A549 (cell line): ENCODE data around the gene DHRS12. TPM values are rescaled to one million over a fixed set of nuclear protein-coding genes. Genes with fewer than 3 reads are reported as not detected.

Experiments used
- ATAC-seq, 2 experiments: fragments of 200-7000 bp in 1 of 2; fragments of >200 bp in 1 of 2; cut with Nextera tagmentation in 1 of 2; cut with Tn5 transposase in 1 of 2; 3 replicates each; pipeline versions ENCODE4 v1.8.0 to v1.9.1; 2018 to 2020; ENCODE audit warnings: mild to moderate bottlenecking in 1 of 2, moderate library complexity in 1 of 2
- CTCF ChIA-PET: fragments of 300-600 bp; sonication (Branson Sonifier 250); formaldehyde crosslinking; extraction: SDS; loops from one replicate; lab custom pipeline; 2021; ENCODE audit warnings: antibody characterized with exemption, inconsistent platforms; lab: Yijun Ruan, JAX
- POLR2A ChIA-PET: fragments of 350-600 bp; formaldehyde crosslinking; extraction: SDS; loops from one replicate; lab custom pipeline; 2021; ENCODE audit warnings: antibody characterized with exemption, inconsistent platforms; lab: Yijun Ruan, JAX
- DNase-seq, 2 experiments: peaks; one replicate each; pipeline versions ENCODE4 v3.0.0 to v3.0.0-alpha.2; 2011 to 2016; ENCODE audit warnings: low read depth in 1 of 2, low spot score in 1 of 2
- FAIRE-seq: peaks from 2 replicates; lab custom pipeline; 2011; peaks lifted over from hg19 to GRCh38; lab: Jason Lieb, UNC
- H3K27ac ChIP-seq, 2 experiments: fragments of >200 bp; sonication (Bioruptor Twin); formaldehyde crosslinking; 3 replicates each; pipeline ENCODE4 v1.5.1; 2016 to 2017
- H3K4me1 ChIP-seq: fragments of >200 bp; sonication (Bioruptor Twin); formaldehyde crosslinking; 3 replicates; pipeline ENCODE4 v1.6.1; 2016
- H3K4me2 ChIP-seq: fragments of >200 bp; sonication (Bioruptor Twin); formaldehyde crosslinking; 3 replicates; pipeline ENCODE4 v1.6.1; 2016
- H3K4me3 ChIP-seq: fragments of >200 bp; sonication (Bioruptor Twin); formaldehyde crosslinking; 3 replicates; pipeline ENCODE4 v1.5.1; 2016
- H3K9me3 ChIP-seq: fragments of >200 bp; sonication (Bioruptor Twin); formaldehyde crosslinking; 3 replicates; pipeline ENCODE4 v1.6.1; 2016
- BHLHE40 ChIP-seq: IDR thresholded peaks from 2 replicates; pipeline ENCODE4 v1.6.1; 2012; ENCODE audit warnings: low read depth, low read length, inconsistent platforms
- CBX2 ChIP-seq: fragments of 200-600 bp; sonication (generic); IDR thresholded peaks from 2 replicates; pipeline ENCODE4 v1.6.1; 2016; ENCODE audit warnings: low read depth, mild to moderate bottlenecking, borderline replicate concordance
- CHD2 ChIP-seq: fragments of 150-350 bp; IDR thresholded peaks from 2 replicates; pipeline ENCODE4 v1.6.1; 2014; ENCODE audit warnings: low read length; ENCODE audit not compliant: partially characterized antibody
- EHF ChIP-seq: fragments of 250-450 bp; sonication (Bioruptor Pico); IDR thresholded peaks from 2 replicates; pipeline ENCODE4 v1.5.0; 2020; ENCODE audit warnings: mild to moderate bottlenecking
- EHMT2 ChIP-seq: fragments of 200-600 bp; sonication (generic); IDR thresholded peaks from 2 replicates; pipeline ENCODE4 v1.6.1; 2016; ENCODE audit warnings: antibody characterized with exemption, low read depth, mild to moderate bottlenecking, moderate library complexity
- ELK1 ChIP-seq: fragments of 150-350 bp; IDR thresholded peaks from 2 replicates; pipeline ENCODE4 v1.6.1; 2014; ENCODE audit warnings: low read depth, mild to moderate bottlenecking, low read length
- GATA3 ChIP-seq: IDR thresholded peaks from 2 replicates; pipeline ENCODE4 v1.6.1; 2012; ENCODE audit warnings: borderline replicate concordance
- HDAC2 ChIP-seq: fragments of 200-600 bp; sonication (generic); IDR thresholded peaks from 2 replicates; pipeline ENCODE4 v1.6.1; 2016
- HOXB5 ChIP-seq: fragments of 250-450 bp; sonication (Bioruptor Pico); IDR thresholded peaks from 2 replicates; pipeline ENCODE4 v1.5.0; 2020; ENCODE audit warnings: mild to moderate bottlenecking, moderate library complexity
- JUNB ChIP-seq: fragments of >200 bp; sonication (Bioruptor Twin); formaldehyde crosslinking; IDR thresholded peaks from 2 replicates; pipeline ENCODE4 v1.6.1; 2016
- MAFK ChIP-seq: fragments of 450-650 bp; IDR thresholded peaks from 2 replicates; pipeline ENCODE4 v1.6.1; 2014; ENCODE audit not compliant: partially characterized antibody
- MAZ ChIP-seq: fragments of 150-350 bp; IDR thresholded peaks from 2 replicates; pipeline ENCODE4 v1.6.1; 2014; ENCODE audit warnings: antibody characterized with exemption, low read depth, low read length, borderline replicate concordance
- NFE2L2 ChIP-seq: fragments of 150-350 bp; conservative IDR thresholded peaks from 2 replicates; pipeline ENCODE4 v1.6.1; 2014; ENCODE audit warnings: low read length
- NPAS2 ChIP-seq: fragments of 250-450 bp; sonication (Bioruptor Pico); IDR thresholded peaks from 2 replicates; pipeline ENCODE4 v1.8.0; 2022; ENCODE audit warnings: mild to moderate bottlenecking, moderate library complexity, borderline replicate concordance
- NR3C1 ChIP-seq: fragments of >200 bp; sonication (Bioruptor Twin); formaldehyde crosslinking; IDR thresholded peaks from 3 replicates; pipeline ENCODE4 v1.6.1; 2017
- PHF8 ChIP-seq: fragments of 200-600 bp; sonication (generic); IDR thresholded peaks from 2 replicates; pipeline ENCODE4 v1.6.1; 2016; ENCODE audit warnings: low read depth, mild to moderate bottlenecking, antibody characterized with exemption, moderate library complexity, borderline replicate concordance
- POLR2A ChIP-seq: IDR thresholded peaks from 2 replicates; pipeline ENCODE4 v1.6.1; 2012; ENCODE audit warnings: mild to moderate bottlenecking, low read length
- RAD21 ChIP-seq, 2 experiments: fragments of >200 bp in 1 of 2; sonication (Bioruptor Twin) in 1 of 2; formaldehyde crosslinking in 1 of 2; IDR thresholded peaks in 1 of 2; conservative IDR thresholded peaks in 1 of 2; 2 replicates in 1 of 2; 3 replicates in 1 of 2; pipeline ENCODE4 v1.6.1; 2012 to 2018; ENCODE audit warnings: inconsistent platforms in 1 of 2
- RNF2 ChIP-seq: fragments of 200-600 bp; sonication (generic); IDR thresholded peaks from 2 replicates; pipeline ENCODE4 v1.6.1; 2016; ENCODE audit warnings: low read depth, mild to moderate bottlenecking, antibody characterized with exemption, moderate library complexity, borderline replicate concordance
- TFCP2L1 ChIP-seq: fragments of 250-450 bp; sonication (Bioruptor Pico); IDR thresholded peaks from 2 replicates; pipeline ENCODE4 v1.5.0; 2021; ENCODE audit warnings: mild to moderate bottlenecking
- TP53 ChIP-seq: fragments of 250-450 bp; sonication (Bioruptor Pico); IDR thresholded peaks from 2 replicates; pipeline ENCODE4 v1.5.0; 2021; ENCODE audit warnings: mild to moderate bottlenecking, moderate library complexity
- ZNF302 ChIP-seq: fragments of 250-450 bp; sonication (Bioruptor Pico); IDR thresholded peaks from 2 replicates; pipeline ENCODE4 v1.9.0; 2021; ENCODE audit warnings: inconsistent platforms, mild to moderate bottlenecking, moderate library complexity
- ZSCAN20 ChIP-seq: fragments of 250-450 bp; sonication (Bioruptor Pico); IDR thresholded peaks from 2 replicates; pipeline ENCODE4 v1.8.0; 2022; ENCODE audit warnings: mild to moderate bottlenecking, moderate library complexity
- WGBS: methylation state at CpG from one replicate; pipeline ENCODE4 v1.1.6; 2017; ENCODE audit errors: missing lambda C conversion rate; 5-methylcytosine and 5-hydroxymethylcytosine counted together
- polyA plus RNA-seq, 4 experiments: library from polyadenylated mRNA; depleted of rRNA in 3 of 4; stranded (reverse); fragments of >200 nt; fragmentation: RNase III in 1 of 4; extraction: RNeasy Plus Mini Kit Qiagen cat#74134 plus additional on column Dnase treatment in 1 of 4; gene quantifications; 2 replicates in 3 of 4; 3 replicates in 1 of 4; pipeline ENCODE4 v1.2.3, GENCODE V29; 2011 to 2017
- TF ChIP-seq, protein P1 (sequence below): fragments of 250-450 bp; sonication (Bioruptor Pico); IDR thresholded peaks from 2 replicates; pipeline ENCODE4 v1.5.0; 2020; ENCODE audit warnings: low read depth, mild to moderate bottlenecking, moderate library complexity
- TF ChIP-seq, protein P2 (sequence below): fragments of 450-650 bp; IDR thresholded peaks from 2 replicates; pipeline ENCODE4 v1.6.1; 2014; ENCODE audit warnings: antibody characterized with exemption
- TF ChIP-seq, protein P3 (sequence below): fragments of >200 bp; sonication (Bioruptor Twin); formaldehyde crosslinking; IDR thresholded peaks from 3 replicates; pipeline ENCODE4 v1.6.1; 2016
- TF ChIP-seq, protein P4 (sequence below): fragments of >200 bp; sonication (Bioruptor Twin); formaldehyde crosslinking; IDR thresholded peaks from 3 replicates; pipeline ENCODE4 v1.5.1; 2016

The DHRS12 gene
- polyA plus RNA-seq, 2 of the 4 experiments (the other 2 are of a cell fraction), result 4.2 to 7.5 TPM

DNA sequence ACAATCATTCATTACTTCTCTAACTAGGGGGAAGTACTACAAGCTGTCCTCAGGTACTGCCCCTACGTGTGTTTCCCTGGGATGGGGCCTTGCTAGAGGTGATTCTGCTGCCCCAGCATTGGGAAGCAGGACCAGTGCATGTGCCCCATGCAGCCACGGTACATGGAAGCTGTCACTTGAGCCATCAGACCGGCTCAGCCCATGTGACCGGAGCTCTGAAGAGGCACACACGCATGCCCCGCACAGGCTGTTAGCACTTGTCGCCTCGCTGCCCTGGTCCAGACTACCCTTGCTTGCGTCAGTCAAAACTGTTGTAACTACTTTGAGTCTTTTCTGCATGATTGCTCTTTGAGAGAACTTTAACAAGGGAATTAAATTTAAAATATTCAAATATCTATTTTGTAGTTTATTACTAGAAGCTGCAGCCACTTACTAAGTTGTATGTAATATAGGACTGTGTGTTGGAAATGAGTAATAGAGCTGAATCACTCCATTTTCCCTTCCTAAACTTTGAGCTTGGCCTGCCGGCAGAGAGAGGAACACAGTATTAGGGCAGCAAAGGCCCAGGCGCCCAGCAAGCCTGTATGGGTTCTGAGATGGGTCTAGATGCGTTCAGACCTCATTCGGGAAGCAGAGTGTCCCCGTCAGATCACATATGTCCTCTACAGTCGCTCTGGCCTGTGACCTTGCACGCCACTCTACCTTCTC lies 42.2 kb downstream of the DHRS12 start:
- FAIRE-seq (no peak), ATAC-seq (no peak), DNase-seq (no peak)
- TF ChIP-seq, protein P1, sequence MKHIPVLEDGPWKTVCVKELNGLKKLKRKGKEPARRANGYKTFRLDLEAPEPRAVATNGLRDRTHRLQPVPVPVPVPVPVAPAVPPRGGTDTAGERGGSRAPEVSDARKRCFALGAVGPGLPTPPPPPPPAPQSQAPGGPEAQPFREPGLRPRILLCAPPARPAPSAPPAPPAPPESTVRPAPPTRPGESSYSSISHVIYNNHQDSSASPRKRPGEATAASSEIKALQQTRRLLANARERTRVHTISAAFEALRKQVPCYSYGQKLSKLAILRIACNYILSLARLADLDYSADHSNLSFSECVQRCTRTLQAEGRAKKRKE (CRISPR knock-in tag), result no peak
- TF ChIP-seq MAFK (no peak), HDAC2 (no peak), CHD2 (no peak), EHF (CRISPR knock-in tag) (no peak), HOXB5 (CRISPR knock-in tag) (no peak), NFE2L2 (no peak), GATA3 (no peak), TP53 (CRISPR knock-in tag) (no peak), RAD21 (conservative IDR thresholded peaks at IDR 0.05 in 1 of 2, IDR thresholded peaks at IDR 0.05 in 1 of 2) (no peak), TFCP2L1 (CRISPR knock-in tag) (no peak), PHF8 (no peak), MAZ (no peak), ELK1 (no peak), JUNB (no peak)
- TF ChIP-seq, protein P2, sequence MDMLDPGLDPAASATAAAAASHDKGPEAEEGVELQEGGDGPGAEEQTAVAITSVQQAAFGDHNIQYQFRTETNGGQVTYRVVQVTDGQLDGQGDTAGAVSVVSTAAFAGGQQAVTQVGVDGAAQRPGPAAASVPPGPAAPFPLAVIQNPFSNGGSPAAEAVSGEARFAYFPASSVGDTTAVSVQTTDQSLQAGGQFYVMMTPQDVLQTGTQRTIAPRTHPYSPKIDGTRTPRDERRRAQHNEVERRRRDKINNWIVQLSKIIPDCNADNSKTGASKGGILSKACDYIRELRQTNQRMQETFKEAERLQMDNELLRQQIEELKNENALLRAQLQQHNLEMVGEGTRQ, result no peak
- no peak overlapping the region for H3K4me2 ChIP-seq
- H3K9me3 ChIP-seq, result no peaks in the 10 kb centered on the region
- POLR2A ChIA-PET, result no interaction called here
- H3K4me1 ChIP-seq, result peaks cover 16% of the 10 kb centered on the region
- no peak overlapping the region for H3K27ac ChIP-seq
- CTCF ChIA-PET, result interaction anchor here (1.7 kb wide), 1 partner anchor 13 kb away, joined by 3 read pairs; no protein-coding TSS in a partner anchor
- WGBS, result 95% methylated on average over 15 of the region's 16 CpGs
- H3K4me3 ChIP-seq, result no peak overlapping the region

DNA sequence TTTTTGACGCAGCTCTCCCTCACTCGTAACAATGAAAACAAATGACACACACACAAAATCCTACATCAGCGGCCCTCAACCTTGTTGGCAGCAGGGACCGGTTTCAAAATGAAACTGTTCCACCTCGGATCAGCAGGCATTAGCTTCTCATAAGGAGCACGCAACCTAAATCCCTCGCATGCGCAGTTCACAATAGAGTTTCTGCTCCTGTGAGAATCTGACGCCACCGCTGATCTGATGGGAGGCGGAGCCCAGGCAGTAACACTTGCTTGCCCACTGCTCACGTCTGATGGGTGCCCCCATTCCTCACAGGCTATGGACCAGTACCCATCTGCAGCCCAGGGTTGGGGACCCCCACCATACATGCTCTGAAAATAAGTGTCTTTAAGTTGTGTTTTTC lies 43.4 kb downstream of the DHRS12 start:
- POLR2A ChIA-PET, result no interaction called here
- FAIRE-seq, result no peak
- CTCF ChIA-PET, result interaction anchor here (0.7 to 1.7 kb wide), 2 partner anchors 12 to 41 kb away, joined by 3 read pairs; no protein-coding TSS in a partner anchor

More for the DNA sequence above, 43.4 kb downstream of the DHRS12 start:
- DNase-seq, result no peak
- no peak for ATAC-seq
- H3K9me3 ChIP-seq, result no peaks in the 10 kb centered on the region
- peaks cover 16% of the 10 kb centered on the region for H3K4me1 ChIP-seq
- H3K4me3 ChIP-seq, result no peak overlapping the region
- WGBS, result 96% methylated on average over 12 of the region's 12 CpGs
- TF ChIP-seq, protein P3, sequence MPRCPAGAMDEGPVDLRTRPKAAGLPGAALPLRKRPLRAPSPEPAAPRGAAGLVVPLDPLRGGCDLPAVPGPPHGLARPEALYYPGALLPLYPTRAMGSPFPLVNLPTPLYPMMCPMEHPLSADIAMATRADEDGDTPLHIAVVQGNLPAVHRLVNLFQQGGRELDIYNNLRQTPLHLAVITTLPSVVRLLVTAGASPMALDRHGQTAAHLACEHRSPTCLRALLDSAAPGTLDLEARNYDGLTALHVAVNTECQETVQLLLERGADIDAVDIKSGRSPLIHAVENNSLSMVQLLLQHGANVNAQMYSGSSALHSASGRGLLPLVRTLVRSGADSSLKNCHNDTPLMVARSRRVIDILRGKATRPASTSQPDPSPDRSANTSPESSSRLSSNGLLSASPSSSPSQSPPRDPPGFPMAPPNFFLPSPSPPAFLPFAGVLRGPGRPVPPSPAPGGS, result no peak
- no peak for TF ChIP-seq NR3C1
- TF ChIP-seq ZNF302, result no peak
- TF ChIP-seq, protein P4, sequence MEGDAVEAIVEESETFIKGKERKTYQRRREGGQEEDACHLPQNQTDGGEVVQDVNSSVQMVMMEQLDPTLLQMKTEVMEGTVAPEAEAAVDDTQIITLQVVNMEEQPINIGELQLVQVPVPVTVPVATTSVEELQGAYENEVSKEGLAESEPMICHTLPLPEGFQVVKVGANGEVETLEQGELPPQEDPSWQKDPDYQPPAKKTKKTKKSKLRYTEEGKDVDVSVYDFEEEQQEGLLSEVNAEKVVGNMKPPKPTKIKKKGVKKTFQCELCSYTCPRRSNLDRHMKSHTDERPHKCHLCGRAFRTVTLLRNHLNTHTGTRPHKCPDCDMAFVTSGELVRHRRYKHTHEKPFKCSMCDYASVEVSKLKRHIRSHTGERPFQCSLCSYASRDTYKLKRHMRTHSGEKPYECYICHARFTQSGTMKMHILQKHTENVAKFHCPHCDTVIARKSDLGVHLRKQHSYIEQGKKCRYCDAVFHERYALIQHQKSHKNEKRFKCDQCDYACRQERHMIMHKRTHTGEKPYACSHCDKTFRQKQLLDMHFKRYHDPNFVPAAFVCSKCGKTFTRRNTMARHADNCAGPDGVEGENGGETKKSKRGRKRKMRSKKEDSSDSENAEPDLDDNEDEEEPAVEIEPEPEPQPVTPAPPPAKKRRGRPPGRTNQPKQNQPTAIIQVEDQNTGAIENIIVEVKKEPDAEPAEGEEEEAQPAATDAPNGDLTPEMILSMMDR, result no peak
- no peak for TF ChIP-seq EHMT2
- no peak for TF ChIP-seq TP53 (CRISPR knock-in tag)
- no peak for TF ChIP-seq HOXB5 (CRISPR knock-in tag)
- no peak for TF ChIP-seq RNF2
- TF ChIP-seq CBX2, result no peak
- TF ChIP-seq ZSCAN20 (CRISPR knock-in tag), result no peak
- no peak for TF ChIP-seq ELK1
- TF ChIP-seq NPAS2, result no peak
- TF ChIP-seq BHLHE40, result no peak
- no peak for TF ChIP-seq MAFK
- TF ChIP-seq RAD21 (conservative IDR thresholded peaks at IDR 0.05 in 1 of 2, IDR thresholded peaks at IDR 0.05 in 1 of 2), result no peak
- no peak for TF ChIP-seq HDAC2
- TF ChIP-seq POLR2A, result no peak
- TF ChIP-seq, all 56 proteins: peak for 0
- Histone ChIP-seq H3K27ac (no peak overlapping the region), H3K4me2 (no peak overlapping the region)
